WTC11 (cell line): ENCODE data around the gene S1PR1. TPM values are rescaled to one million over a fixed set of nuclear protein-coding genes. Genes with fewer than 3 reads are reported as not detected.

Experiments used
- ATAC-seq: fragments of 200-7000 bp; cut with Tn5 transposase; 2 replicates; pipeline ENCODE4 v1.10.0; 2021; ENCODE audit warnings: mild to moderate bottlenecking, moderate library complexity
- CTCF ChIA-PET: fragments of 300-600 bp; sonication (Branson Sonifier 250); formaldehyde crosslinking; loops from one replicate; lab custom pipeline; 2021; ENCODE audit warnings: antibody characterized with exemption; lab: Charles Lee
- POLR2A ChIA-PET: fragments of 350-600 bp; sonication (Branson Sonifier 250); formaldehyde crosslinking; loops from one replicate; lab custom pipeline; 2021; ENCODE audit warnings: antibody characterized with exemption; lab: Charles Lee
- DNase-seq: peaks from one replicate; pipeline ENCODE4 v3.0.0; 2021; ENCODE audit warnings: low spot score
- H3K27ac Mint-ChIP-seq: 2 replicates; pipeline ENCODE4 v1.8.0; 2021; ENCODE audit warnings: mixed read lengths
- H3K27me3 Mint-ChIP-seq: 2 replicates; pipeline ENCODE4 v1.8.0; 2021; ENCODE audit warnings: low read depth, mild to moderate bottlenecking, moderate library complexity, mixed read lengths
- H3K36me3 Mint-ChIP-seq: 2 replicates; pipeline ENCODE4 v1.8.0; 2021; ENCODE audit warnings: mixed read lengths
- H3K4me1 Mint-ChIP-seq: 2 replicates; pipeline ENCODE4 v1.8.0; 2022; ENCODE audit warnings: mixed read lengths
- H3K4me3 Mint-ChIP-seq: 2 replicates; pipeline ENCODE4 v1.8.0; 2021; ENCODE audit warnings: mild to moderate bottlenecking, moderate library complexity, mixed read lengths
- H3K9me3 Mint-ChIP-seq: 2 replicates; pipeline ENCODE4 v1.8.0; 2021; ENCODE audit warnings: mixed read lengths
- ATF1 ChIP-seq: sonication (generic); formaldehyde crosslinking; IDR thresholded peaks from 2 replicates; pipeline ENCODE4 v1.8.1; 2023; ENCODE audit warnings: mild to moderate bottlenecking, moderate library complexity, missing genetic modification reagents
- ELF4 ChIP-seq: sonication (generic); formaldehyde crosslinking; IDR thresholded peaks from 2 replicates; pipeline ENCODE4 v1.8.1; 2022; ENCODE audit warnings: low read depth, mild to moderate bottlenecking, moderate library complexity, missing genetic modification reagents
- ESRRA ChIP-seq: sonication (generic); formaldehyde crosslinking; IDR thresholded peaks from 2 replicates; pipeline ENCODE4 v1.8.1; 2022; ENCODE audit warnings: mild to moderate bottlenecking, missing genetic modification reagents, borderline replicate concordance
- FOXK1 ChIP-seq: sonication (generic); formaldehyde crosslinking; IDR thresholded peaks from 2 replicates; pipeline ENCODE4 v1.8.0; 2022; ENCODE audit warnings: mild to moderate bottlenecking, moderate library complexity, missing genetic modification reagents
- FOXP1 ChIP-seq: sonication (generic); formaldehyde crosslinking; IDR thresholded peaks from 2 replicates; pipeline ENCODE4 v1.8.0; 2022; ENCODE audit warnings: missing genetic modification reagents, mild to moderate bottlenecking, moderate library complexity, borderline replicate concordance
- HMGA2 ChIP-seq: fragments of 250-450 bp; sonication (Bioruptor Pico); IDR thresholded peaks from 2 replicates; pipeline ENCODE4 v1.4.0; 2021; ENCODE audit warnings: mild to moderate bottlenecking, moderate library complexity
- NFATC4 ChIP-seq: fragments of 250-450 bp; sonication (Bioruptor Pico); IDR thresholded peaks from 2 replicates; pipeline ENCODE4 v1.9.0; 2021; ENCODE audit warnings: mild to moderate bottlenecking
- NR2C2 ChIP-seq: sonication (generic); formaldehyde crosslinking; IDR thresholded peaks from 2 replicates; pipeline ENCODE4 v1.8.0; 2022; ENCODE audit warnings: mild to moderate bottlenecking, missing genetic modification reagents
- OVOL2 ChIP-seq: fragments of 250-450 bp; sonication (Bioruptor Pico); IDR thresholded peaks from 2 replicates; pipeline ENCODE4 v1.9.0; 2021; ENCODE audit warnings: mild to moderate bottlenecking, borderline replicate concordance
- TCF7 ChIP-seq: sonication (generic); formaldehyde crosslinking; IDR thresholded peaks from 2 replicates; pipeline ENCODE4 v1.8.0; 2022; ENCODE audit warnings: mild to moderate bottlenecking, low read depth, missing genetic modification reagents, moderate library complexity
- total RNA-seq: library from RNA; stranded (reverse); gene quantifications from 3 replicates; pipeline ENCODE4 v1.2.3, GENCODE V29; 2021
- TF ChIP-seq, protein P1 (sequence below): fragments of 250-450 bp; sonication (Bioruptor Pico); IDR thresholded peaks from 2 replicates; pipeline ENCODE4 v1.9.0; 2021; ENCODE audit warnings: moderate library complexity, mild to moderate bottlenecking, inconsistent platforms, borderline replicate concordance
- TF ChIP-seq, protein P2 (sequence below): sonication (generic); formaldehyde crosslinking; IDR thresholded peaks from 2 replicates; pipeline ENCODE4 v1.8.0; 2022; ENCODE audit warnings: missing genetic modification reagents
- TF ChIP-seq, protein P3 (sequence below): sonication (generic); formaldehyde crosslinking; IDR thresholded peaks from 2 replicates; pipeline ENCODE4 v1.8.1; 2022; ENCODE audit warnings: low read depth, missing genetic modification reagents, borderline replicate concordance
- TF ChIP-seq, protein P4 (sequence below): fragments of 250-450 bp; sonication (Bioruptor Pico); IDR thresholded peaks from 2 replicates; pipeline ENCODE4 v1.9.0; 2021; ENCODE audit warnings: mild to moderate bottlenecking
- TF ChIP-seq, protein P5 (sequence below): sonication (generic); formaldehyde crosslinking; IDR thresholded peaks from 2 replicates; pipeline ENCODE4 v1.8.1; 2023; ENCODE audit warnings: mild to moderate bottlenecking, missing genetic modification reagents, moderate library complexity
- TF ChIP-seq, protein P6 (sequence below): fragments of 200-600 bp; IDR thresholded peaks from 2 replicates; pipeline ENCODE4 v1.8.0; 2022; ENCODE audit warnings: antibody characterized with exemption
- TF ChIP-seq, protein P7 (sequence below): sonication (generic); formaldehyde crosslinking; IDR thresholded peaks from 2 replicates; pipeline ENCODE4 v1.8.0; 2022; ENCODE audit warnings: mild to moderate bottlenecking, missing genetic modification reagents
- TF ChIP-seq, protein P8 (sequence below): sonication (generic); formaldehyde crosslinking; IDR thresholded peaks from 2 replicates; pipeline ENCODE4 v1.8.1; 2022; ENCODE audit warnings: missing genetic modification reagents, borderline replicate concordance

Gene S1PR1
- total RNA-seq, 1 experiment from 2014 or later, result 3.2 TPM

DNA sequence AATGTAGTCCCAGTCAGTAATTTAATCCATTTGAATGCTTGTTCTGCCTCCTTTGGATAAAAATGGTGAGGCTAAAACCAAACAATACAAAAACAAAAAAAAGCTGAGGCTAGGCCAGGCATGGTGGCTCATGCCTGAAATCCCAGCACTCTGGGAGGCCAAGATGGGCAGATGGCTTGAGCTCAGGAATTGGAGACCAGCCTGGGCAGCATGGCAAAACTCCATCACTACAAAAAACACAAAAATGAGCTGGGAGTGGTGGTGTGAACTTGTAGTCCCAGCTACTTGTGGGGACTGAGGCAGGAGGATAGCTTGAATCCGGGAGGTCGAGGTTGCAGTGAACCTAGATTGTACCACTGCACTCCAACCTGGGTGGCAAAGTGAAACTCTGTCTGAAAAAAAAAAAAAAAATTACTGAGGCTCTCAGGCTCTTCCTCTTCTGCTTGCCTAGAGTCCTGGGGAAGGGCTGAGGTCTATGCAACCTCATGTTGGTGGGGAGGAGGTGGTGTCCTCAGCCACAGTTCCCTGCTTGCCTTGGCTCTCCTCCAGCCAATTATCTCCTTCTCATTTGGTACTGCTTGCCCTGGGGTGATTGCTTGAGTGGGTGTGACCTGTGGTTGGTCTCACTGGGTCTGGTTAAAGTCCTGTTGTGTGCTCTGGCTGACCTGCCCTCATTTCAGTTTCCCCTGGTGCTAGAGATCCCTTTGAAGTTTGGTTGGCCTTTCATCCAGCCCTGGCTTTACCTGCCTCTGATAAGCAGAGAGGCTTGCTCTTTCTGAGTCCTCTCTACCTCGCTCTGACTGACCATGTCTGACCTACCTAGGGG is 20.9 kb downstream of the S1PR1 start:
- Mint-ChIP-seq H3K9me3 (no peaks in the 10 kb centered on the region), H3K27me3 (no peaks in the 10 kb centered on the region), H3K4me1 (peaks cover 29% of the 10 kb centered on the region), H3K27ac (no peak overlapping the region), H3K4me3 (no peak overlapping the region), H3K36me3 (no peaks in the 10 kb centered on the region)
- POLR2A ChIA-PET, result no interaction called here
- no peak for DNase-seq
- CTCF ChIA-PET, result interaction anchor here (1.7 kb wide), 1 partner anchor 19 kb away, joined by 5 read pairs; no protein-coding TSS in a partner anchor
- no peak for ATAC-seq
- TF ChIP-seq, protein P1, sequence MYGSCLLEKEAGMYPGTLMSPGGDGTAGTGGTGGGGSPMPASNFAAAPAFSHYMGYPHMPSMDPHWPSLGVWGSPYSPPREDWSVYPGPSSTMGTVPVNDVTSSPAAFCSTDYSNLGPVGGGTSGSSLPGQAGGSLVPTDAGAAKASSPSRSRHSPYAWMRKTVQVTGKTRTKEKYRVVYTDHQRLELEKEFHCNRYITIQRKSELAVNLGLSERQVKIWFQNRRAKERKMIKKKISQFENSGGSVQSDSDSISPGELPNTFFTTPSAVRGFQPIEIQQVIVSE, result no peak
- TF ChIP-seq, protein P2, sequence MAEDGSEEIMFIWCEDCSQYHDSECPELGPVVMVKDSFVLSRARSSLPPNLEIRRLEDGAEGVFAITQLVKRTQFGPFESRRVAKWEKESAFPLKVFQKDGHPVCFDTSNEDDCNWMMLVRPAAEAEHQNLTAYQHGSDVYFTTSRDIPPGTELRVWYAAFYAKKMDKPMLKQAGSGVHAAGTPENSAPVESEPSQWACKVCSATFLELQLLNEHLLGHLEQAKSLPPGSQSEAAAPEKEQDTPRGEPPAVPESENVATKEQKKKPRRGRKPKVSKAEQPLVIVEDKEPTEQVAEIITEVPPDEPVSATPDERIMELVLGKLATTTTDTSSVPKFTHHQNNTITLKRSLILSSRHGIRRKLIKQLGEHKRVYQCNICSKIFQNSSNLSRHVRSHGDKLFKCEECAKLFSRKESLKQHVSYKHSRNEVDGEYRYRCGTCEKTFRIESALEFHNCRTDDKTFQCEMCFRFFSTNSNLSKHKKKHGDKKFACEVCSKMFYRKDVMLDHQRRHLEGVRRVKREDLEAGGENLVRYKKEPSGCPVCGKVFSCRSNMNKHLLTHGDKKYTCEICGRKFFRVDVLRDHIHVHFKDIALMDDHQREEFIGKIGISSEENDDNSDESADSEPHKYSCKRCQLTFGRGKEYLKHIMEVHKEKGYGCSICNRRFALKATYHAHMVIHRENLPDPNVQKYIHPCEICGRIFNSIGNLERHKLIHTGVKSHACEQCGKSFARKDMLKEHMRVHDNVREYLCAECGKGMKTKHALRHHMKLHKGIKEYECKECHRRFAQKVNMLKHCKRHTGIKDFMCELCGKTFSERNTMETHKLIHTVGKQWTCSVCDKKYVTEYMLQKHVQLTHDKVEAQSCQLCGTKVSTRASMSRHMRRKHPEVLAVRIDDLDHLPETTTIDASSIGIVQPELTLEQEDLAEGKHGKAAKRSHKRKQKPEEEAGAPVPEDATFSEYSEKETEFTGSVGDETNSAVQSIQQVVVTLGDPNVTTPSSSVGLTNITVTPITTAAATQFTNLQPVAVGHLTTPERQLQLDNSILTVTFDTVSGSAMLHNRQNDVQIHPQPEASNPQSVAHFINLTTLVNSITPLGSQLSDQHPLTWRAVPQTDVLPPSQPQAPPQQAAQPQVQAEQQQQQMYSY (CRISPR knock-in tag), result no peak
- TF ChIP-seq OVOL2 (CRISPR knock-in tag) (no peak), NR2C2 (CRISPR knock-in tag) (no peak)
- TF ChIP-seq, protein P3, sequence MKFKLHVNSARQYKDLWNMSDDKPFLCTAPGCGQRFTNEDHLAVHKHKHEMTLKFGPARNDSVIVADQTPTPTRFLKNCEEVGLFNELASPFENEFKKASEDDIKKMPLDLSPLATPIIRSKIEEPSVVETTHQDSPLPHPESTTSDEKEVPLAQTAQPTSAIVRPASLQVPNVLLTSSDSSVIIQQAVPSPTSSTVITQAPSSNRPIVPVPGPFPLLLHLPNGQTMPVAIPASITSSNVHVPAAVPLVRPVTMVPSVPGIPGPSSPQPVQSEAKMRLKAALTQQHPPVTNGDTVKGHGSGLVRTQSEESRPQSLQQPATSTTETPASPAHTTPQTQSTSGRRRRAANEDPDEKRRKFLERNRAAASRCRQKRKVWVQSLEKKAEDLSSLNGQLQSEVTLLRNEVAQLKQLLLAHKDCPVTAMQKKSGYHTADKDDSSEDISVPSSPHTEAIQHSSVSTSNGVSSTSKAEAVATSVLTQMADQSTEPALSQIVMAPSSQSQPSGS (CRISPR knock-in tag), result no peak
- TF ChIP-seq, protein P4, sequence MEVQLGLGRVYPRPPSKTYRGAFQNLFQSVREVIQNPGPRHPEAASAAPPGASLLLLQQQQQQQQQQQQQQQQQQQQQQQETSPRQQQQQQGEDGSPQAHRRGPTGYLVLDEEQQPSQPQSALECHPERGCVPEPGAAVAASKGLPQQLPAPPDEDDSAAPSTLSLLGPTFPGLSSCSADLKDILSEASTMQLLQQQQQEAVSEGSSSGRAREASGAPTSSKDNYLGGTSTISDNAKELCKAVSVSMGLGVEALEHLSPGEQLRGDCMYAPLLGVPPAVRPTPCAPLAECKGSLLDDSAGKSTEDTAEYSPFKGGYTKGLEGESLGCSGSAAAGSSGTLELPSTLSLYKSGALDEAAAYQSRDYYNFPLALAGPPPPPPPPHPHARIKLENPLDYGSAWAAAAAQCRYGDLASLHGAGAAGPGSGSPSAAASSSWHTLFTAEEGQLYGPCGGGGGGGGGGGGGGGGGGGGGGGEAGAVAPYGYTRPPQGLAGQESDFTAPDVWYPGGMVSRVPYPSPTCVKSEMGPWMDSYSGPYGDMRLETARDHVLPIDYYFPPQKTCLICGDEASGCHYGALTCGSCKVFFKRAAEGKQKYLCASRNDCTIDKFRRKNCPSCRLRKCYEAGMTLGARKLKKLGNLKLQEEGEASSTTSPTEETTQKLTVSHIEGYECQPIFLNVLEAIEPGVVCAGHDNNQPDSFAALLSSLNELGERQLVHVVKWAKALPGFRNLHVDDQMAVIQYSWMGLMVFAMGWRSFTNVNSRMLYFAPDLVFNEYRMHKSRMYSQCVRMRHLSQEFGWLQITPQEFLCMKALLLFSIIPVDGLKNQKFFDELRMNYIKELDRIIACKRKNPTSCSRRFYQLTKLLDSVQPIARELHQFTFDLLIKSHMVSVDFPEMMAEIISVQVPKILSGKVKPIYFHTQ (CRISPR knock-in tag), result no peak
- TF ChIP-seq, protein P5, sequence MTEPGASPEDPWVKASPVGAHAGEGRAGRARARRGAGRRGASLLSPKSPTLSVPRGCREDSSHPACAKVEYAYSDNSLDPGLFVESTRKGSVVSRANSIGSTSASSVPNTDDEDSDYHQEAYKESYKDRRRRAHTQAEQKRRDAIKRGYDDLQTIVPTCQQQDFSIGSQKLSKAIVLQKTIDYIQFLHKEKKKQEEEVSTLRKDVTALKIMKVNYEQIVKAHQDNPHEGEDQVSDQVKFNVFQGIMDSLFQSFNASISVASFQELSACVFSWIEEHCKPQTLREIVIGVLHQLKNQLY (CRISPR knock-in tag), result no peak

DNA sequence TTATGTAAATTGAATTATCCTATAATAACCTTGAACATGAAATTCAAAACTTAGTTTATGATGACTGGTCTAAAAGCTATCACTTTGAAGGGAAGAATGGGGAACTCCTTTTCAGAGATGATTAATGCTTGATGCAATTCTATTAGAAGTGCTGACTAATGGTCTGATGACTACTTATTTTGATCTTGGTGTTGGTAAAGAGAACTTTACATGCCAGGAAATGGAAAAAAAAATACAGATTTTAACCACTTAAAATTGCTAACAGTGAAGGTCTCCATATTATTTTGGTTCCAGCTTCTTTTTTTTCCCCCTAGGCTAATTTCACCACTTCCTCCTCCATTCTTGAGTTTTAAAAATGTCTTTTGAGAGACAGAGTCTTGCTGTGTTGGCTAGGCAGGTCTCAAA is 22.9 kb downstream of the S1PR1 start:
- Mint-ChIP-seq H3K27me3 (no peaks in the 10 kb centered on the region), H3K4me3 (no peak overlapping the region), H3K27ac (no peak overlapping the region), H3K9me3 (no peaks in the 10 kb centered on the region), H3K36me3 (no peaks in the 10 kb centered on the region), H3K4me1 (peaks cover 29% of the 10 kb centered on the region)
- CTCF ChIA-PET, result no interaction called here
- ATAC-seq (no peak), DNase-seq (no peak)
- POLR2A ChIA-PET, result interaction anchor here (1.4 kb wide), 1 partner anchor 24 kb away, joined by 4 read pairs; no protein-coding TSS in a partner anchor
- no peak for TF ChIP-seq FOXP1 (CRISPR knock-in tag)
- no peak for TF ChIP-seq ESRRA (CRISPR knock-in tag)
- TF ChIP-seq, protein P6, sequence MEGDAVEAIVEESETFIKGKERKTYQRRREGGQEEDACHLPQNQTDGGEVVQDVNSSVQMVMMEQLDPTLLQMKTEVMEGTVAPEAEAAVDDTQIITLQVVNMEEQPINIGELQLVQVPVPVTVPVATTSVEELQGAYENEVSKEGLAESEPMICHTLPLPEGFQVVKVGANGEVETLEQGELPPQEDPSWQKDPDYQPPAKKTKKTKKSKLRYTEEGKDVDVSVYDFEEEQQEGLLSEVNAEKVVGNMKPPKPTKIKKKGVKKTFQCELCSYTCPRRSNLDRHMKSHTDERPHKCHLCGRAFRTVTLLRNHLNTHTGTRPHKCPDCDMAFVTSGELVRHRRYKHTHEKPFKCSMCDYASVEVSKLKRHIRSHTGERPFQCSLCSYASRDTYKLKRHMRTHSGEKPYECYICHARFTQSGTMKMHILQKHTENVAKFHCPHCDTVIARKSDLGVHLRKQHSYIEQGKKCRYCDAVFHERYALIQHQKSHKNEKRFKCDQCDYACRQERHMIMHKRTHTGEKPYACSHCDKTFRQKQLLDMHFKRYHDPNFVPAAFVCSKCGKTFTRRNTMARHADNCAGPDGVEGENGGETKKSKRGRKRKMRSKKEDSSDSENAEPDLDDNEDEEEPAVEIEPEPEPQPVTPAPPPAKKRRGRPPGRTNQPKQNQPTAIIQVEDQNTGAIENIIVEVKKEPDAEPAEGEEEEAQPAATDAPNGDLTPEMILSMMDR, result no peak
- TF ChIP-seq NR2C2 (CRISPR knock-in tag), result no peak
- TF ChIP-seq ELF4 (CRISPR knock-in tag), result no peak
- no peak for TF ChIP-seq NFATC4 (CRISPR knock-in tag)
- TF ChIP-seq FOXK1 (CRISPR knock-in tag), result no peak
- no peak for TF ChIP-seq TCF7
- TF ChIP-seq, protein P7, sequence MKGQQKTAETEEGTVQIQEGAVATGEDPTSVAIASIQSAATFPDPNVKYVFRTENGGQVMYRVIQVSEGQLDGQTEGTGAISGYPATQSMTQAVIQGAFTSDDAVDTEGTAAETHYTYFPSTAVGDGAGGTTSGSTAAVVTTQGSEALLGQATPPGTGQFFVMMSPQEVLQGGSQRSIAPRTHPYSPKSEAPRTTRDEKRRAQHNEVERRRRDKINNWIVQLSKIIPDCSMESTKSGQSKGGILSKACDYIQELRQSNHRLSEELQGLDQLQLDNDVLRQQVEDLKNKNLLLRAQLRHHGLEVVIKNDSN, result no peak
- TF ChIP-seq, protein P8, sequence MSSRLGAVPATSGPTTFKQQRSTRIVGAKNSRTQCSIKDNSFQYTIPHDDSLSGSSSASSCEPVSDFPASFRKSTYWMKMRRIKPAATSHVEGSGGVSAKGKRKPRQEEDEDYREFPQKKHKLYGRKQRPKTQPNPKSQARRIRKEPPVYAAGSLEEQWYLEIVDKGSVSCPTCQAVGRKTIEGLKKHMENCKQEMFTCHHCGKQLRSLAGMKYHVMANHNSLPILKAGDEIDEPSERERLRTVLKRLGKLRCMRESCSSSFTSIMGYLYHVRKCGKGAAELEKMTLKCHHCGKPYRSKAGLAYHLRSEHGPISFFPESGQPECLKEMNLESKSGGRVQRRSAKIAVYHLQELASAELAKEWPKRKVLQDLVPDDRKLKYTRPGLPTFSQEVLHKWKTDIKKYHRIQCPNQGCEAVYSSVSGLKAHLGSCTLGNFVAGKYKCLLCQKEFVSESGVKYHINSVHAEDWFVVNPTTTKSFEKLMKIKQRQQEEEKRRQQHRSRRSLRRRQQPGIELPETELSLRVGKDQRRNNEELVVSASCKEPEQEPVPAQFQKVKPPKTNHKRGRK, result no peak
- no peak for TF ChIP-seq HMGA2 (CRISPR knock-in tag)
- TF ChIP-seq ATF1 (CRISPR knock-in tag), result no peak
